Putamen (tissue), 1 donor: ENCODE data around the gene ATF6.

Source experiments
- DNase-seq: peaks from one replicate; pipeline ENCODE4 v3.0.0-alpha.2; 2016; ENCODE audit warnings: low spot score

ATF6 gene

DNA sequence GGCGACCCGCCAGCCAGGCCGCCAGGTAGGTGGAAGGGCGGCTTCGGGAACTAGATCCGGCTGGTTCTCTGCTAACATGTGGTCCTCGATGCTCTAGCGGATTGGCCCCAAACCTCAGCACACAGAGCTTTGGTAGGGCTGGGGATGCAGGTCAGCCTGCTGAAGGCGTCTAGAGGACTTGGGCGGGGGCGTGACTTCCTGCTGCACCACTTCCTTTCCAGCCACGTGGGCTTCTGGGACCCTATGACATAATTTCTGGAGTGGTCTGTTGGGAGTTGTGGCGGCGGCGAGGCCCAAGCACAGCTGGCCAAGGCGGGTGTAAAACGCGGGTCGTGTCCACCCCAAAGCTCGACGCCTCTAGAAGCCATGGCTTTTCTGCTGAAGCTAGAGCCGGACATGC is 124.5 kb downstream of the ATF6 start:
- DNase-seq, result no peak

DNA sequence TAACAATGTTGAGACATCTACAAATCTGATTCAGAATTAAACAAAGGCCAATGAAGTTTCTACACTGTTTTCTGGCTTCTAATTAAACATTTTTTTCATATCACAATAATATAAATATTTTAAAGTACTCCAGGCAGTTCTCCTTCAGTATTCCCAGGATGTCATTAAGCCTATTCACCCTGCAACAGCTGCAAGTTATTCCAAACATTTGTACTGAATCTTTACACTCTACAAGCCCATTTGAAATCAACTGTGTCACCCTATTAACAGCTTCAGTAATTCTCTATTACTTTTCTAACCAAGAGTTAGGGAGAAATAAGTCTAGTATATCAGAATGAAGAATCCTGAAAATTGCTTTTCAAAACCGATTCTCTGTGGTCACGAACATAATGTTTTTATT is 133.0 kb downstream of the ATF6 start:
- no peak for DNase-seq

DNA sequence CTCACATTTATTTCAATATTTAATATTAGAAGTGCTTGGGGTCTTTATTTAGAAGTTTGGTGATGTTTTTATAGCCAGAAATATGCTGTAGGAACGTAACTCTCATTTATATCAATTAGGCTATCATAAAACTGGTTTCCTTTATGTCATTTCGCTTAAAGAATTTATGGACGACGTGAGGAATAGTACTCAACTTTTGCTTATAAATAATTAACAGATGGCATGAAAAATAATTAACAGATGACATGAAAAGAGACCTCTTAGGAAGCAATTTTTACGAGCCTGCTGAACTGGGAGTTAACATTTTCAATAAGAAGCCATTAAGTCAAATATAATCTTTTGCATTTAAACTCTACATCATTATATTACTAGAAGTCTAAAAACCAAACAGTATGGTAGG is 134.0 kb downstream of the ATF6 start:
- no peak for DNase-seq

DNA sequence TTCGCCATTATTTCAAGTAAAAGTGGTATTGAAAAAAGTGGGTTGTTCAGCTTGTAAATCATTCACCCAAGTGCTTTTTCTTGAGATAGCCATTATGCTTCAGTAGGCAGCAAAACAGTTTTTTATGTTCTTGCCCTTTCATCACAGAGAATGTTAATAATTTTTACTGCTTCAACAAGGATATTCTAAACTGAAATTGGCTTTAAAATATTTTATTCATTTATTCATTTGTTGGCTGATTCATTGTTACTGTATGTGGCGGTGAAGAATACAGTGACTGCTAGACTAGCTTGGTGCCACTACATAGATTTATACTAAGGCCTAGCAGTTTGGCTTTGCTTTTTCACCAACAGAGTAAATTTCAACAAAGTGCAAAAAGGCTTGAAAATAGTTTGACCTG is 136.1 kb downstream of the ATF6 start:
- DNase-seq, result no peak

DNA sequence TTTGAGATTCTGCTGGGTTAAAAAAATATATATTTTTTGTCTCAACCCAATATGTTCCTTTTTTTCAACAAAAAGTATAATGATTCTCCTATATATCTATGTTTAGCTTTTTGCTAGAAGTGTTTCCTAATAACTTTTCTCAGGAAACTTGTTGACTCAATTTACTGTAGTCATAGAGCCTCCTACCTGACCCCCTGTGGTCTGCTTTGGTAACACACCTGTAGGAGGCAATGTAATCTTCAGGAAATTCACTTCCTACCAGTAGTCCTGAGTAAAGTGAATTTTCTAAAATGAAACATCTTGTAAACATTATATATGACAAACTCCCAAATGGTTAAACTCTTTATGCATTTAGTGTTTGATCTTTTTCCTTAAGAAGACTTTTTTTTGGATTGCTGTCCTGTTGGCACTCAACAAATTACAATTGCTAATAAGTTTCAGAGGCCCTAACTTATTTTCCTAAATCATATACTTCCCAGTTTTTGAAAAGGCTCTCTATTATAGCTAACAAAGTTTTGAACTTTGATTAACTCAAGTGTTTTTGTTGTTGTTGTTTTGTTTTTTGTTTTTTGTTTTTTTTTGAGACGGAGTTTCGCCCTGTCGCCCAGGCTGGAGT is 139.3 kb downstream of the ATF6 start:
- DNase-seq, result no peak

DNA sequence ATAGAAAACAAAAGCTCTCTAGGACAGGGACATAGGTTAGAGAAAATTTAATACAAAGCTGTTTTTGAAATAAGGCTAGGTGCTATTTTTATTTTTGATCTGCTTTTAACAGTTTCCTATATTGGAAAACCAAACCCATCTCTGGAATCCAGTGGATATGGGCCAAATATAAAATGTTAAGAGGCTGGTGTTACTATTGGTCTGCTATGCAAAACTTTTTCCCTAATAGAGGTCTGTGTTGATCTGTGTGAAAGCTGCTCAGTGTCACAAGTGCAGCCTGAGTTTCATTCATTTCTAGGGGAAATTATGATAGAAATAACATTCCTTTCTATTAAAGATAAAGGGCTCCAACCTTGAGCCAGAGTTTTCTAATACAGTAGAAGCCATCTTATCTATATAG is 141.1 kb downstream of the ATF6 start:
- no peak for DNase-seq

DNA sequence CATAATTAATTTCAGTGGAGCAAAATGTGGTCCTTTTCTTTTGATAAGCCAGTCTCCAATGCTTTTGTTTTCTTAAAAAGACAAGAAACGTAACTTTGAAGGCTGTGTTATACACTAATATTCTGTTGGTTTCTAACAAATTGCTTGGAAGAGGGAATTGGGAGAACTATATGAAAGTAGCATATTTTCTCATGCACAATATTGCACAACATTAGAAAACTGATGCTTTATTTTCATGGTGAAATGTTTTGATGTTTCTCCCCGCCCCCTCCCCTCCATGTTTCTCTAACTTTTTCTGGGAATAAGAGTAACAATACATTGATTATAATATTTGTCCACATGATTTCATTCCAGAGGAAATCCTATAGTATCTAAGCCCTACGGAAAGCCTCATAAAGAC is 142.1 kb downstream of the ATF6 start:
- no peak for DNase-seq

DNA sequence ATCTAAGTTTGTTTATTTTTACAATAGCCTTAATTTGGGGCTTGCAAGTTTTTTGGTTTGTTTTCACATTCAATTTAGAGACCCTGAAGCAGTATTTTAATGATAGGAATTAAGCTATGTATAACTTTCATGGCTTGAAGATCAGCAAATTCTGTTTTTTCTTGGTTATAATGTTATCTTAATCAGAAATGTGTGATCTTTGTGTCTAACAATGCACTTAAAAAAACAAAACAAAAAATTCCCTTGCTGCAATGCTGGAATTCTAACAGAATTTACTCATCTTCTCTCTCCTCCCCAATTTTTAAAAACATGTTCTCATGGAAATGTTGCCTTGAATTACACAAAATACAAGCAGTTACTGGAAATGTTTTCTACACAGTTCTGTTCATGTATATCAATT is 144.5 kb downstream of the ATF6 start:
- DNase-seq, result no peak

DNA sequence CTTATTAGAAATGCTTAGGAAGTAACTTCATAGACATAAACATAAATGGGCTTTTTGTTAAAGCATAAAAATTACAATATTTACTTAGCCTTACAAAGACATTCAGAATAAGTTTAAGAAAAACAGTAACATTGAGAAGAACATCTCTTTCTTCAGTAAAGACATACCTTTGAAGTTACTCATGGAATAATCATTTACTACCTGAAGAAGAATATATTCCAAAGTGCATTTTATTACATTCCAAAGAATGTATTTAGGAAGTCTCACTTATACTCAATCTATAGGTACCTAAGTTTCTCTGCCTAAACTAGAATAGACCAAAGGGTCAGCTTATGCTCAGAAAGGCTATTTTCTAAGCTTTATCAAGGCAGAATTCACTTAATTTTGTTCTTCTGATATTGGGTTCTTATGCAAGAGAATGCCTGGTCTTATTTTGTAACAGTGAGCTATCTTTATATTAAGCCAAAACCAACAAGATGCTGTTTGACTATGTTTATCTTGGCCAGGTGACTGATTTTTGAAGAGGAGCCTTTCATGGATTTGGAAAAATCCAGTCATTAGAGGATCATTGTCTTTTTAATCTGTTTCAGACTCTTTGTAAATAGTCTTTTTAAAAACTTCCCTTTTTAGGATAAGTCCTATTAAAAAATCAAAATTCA is 147.5 kb downstream of the ATF6 start:
- DNase-seq, result no peak

DNA sequence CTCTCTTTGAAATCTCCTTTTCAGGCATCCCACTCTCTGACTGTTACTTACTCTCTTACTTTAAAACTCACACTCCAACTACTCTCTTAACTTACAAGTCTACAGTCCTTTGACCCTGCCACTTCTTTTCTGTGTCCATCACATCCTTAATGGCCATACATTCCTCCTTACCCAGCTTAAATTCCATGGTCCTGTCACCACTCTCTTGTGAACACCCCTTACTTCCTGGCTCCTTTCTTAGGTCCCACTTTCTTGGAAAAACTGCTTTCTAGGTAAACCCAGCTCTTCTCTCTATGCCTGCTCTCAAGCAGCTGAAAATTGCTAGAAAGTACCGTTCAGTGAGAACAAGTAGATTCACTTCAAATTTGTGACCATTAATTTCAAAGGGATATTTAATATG is 148.5 kb downstream of the ATF6 start:
- no peak for DNase-seq

DNA sequence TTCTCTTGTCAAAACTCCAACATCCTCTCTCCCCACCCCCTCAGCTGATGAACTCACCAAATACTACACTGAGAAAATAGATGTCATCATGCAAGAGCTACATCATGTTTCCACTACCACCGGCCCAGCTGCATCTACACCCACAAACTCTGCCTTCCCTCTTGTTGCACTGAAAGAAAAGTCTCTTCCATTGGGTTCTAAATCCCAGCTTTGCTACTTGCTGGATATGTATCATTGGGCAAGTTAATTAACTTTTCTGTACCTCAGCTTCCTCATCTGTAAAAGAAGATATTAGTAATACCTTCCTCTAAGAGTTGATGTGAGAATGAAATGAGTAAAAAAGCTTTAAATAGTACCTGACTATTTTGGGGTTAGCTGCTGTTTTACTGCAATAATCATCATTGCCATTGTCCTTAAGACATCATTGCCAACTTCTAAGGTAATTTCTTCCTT is 149.0 kb downstream of the ATF6 start:
- no peak for DNase-seq

DNA sequence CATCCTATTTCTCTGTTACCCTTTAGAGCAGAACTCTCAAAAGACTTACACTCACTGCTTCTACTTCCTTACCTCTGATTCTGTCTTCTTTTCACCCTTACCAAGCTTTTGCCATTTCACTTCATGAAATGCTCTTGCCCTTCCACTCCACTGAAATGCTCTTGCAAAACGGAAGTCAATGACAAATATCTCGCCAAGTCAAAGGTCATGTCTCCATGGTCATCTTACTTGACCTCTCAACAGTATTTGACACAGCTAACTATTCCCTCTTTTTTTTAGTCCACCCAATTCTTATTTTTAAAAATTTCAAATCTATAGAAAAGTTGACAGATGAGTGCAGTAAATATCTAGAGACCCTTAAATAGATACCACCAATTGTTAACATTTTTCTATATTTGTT is 149.9 kb downstream of the ATF6 start:
- no peak for DNase-seq

DNA sequence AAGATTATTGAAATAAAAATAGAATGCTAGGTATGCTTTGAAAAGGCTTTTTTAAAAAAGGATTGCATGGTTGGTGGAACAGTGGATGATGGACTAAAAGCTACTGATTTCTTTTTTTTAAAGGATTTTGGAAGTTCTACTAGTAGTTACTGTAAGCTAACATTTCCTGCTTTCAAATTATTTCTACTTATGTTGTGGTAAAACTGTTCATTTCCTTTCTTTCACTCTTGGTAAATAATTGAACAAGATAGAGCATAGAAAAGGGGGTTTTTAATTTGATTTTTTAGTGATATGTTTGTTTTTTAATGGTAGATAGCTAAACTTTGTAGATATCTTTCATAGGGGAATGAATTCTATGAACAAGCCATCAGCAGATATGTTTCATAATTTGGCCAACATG is 153.1 kb downstream of the ATF6 start:
- no peak for DNase-seq

DNA sequence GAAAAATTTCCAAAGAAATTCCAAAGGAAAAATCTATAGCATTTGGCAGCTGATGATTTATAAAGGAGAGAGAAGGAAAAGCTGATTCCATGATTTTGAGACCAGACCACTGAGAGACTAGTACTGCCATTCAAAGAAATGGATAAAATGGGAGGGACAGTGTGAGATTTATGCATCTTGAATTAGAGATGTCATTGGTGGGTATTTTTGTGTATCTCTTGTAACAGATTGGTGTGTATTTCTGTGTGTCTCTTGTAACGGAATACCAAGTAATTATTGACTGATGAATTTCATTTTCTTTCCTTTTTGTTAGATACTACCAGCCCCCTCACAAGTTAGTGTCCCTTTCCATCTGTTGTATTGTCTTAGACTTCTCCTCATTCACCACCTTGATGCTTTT is 155.4 kb downstream of the ATF6 start:
- no peak for DNase-seq

DNA sequence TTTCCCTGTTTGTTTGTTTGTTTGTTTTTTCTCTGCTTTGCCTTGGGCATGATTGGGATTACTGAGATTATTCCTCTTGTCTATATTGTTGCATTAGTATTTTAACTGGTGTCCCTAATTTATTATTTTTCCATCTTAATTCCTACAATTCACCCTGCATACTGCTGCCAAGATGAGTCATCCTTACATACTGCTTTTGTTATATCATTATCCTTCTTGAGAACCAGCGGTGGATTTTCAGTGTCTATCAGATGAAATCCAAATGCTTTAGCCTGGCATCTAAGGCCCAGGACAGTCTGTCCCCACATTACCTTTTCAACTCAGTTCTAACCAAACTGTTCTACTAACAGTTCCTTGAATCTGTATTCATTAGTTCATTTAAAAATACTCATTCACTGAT is 155.9 kb downstream of the ATF6 start:
- no peak for DNase-seq

DNA sequence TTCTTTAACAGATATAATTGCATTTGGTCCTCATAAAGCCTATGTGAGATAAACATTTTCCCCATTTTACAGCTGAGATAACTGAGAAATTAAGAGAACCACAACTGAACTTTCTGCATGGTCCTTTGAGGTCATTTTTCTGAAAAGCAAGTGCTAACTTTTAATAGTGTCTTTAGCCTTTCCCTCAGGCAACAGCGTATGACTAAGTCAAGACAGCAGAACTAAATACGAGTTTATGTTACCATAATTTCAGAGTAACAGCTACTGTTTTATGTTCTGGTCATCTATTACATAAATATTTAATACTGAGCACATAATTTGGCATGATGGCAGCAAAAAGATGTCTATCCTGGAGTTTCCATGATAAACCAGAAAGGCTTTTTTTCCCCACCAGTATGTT is 161.9 kb downstream of the ATF6 start:
- no peak for DNase-seq

DNA sequence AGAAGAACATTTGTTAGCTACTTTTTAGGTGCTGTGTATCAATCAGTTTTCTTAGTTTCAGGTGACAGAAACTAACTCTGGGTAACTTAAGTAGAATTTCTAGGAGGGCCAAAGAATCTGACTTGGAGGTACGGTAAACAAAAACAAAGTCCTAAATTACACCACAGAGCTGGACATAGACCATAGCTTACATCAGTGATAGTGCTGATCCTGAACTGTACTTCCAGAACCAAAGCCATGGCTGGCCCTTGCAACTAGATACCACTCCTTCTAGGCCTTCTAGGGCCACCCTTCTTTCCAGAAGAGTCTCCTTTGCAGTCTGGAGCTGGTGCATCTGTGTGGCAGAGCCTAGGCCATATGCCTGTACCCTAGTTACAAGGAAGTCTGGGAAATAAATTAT is 163.0 kb downstream of the ATF6 start:
- DNase-seq, result no peak

DNA sequence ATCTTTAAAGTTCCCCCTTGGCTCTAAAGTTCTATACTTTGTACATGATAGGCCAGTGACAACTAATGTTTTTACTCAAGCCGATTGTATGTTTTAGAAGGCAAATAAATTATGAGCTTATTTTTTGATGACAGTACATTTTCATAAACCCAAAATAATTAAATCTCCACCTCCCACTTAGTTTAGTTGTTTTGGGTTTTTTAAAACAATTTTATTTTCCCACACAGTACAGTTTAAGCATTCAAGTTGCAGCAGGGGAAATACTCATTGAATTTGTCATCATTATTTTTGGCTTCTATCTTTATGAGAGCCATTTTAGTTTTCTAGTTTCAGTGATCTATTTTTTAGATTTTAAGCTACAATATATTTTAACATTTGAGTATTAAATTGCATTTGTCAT is 163.9 kb downstream of the ATF6 start:
- no peak for DNase-seq

DNA sequence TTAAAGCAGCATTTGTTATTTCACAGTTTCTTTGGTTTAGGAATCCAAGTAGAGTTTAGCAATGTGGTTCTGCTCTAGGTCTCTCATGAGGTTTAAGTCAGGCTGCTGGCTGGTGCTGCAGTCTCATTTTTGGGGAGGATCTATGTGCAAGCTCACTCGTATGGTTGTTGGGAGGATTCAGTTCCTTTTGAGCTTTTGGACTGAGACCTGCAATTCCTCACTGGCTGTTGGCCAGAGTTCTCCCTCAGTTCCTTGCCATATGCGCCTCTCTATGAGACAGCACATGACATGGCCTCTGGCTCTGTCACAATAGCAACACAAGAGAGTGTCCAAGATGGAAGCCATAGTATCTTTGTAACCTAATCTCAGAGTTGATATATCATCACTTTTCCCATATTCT is 166.5 kb downstream of the ATF6 start:
- no peak for DNase-seq

DNA sequence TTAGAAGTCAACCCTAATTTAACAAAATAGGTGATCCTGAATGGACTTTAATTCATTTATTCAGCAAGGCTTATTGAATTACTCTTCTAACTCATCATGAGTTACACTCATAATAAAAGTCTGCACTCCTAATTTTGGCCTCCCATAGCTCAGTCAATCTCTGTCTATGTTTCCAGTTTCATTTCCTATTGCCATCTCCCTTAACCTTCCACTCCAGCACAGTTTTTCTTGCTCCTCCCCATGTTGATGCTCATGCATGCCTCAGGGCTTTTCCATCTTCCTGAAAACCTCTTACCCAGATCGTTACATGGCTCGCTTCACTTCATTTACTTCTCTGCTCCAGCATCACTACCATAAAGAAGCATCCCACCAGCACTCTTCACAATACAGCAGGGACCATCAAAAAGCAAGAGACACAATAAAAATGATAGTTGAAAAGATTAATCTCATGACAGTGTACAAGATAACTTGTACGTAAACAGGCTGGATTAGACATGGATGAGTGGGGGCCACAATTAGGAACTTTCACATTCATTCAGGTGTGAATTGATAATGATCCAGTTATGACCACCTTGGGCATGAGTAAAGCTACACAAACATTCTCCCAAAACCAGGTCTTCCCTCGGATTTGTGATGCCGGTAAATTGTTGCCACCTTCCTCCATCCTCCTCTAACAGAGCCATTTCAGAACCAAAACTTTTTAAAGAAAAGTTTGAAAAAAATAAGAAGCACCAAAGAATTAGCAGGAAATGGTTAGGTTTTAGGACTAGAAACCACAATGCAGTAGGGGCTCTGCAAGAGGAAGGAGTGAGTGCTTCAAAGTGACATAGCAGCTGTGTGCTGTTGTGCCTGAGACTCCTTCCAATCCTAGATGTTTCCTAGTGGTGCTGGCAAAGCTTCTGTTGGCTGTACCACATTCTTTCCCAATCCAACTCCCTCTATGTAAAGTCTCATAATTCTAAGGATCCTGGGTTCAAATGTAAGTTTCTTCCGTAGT is 167.8 kb downstream of the ATF6 start:
- no peak for DNase-seq

DNA sequence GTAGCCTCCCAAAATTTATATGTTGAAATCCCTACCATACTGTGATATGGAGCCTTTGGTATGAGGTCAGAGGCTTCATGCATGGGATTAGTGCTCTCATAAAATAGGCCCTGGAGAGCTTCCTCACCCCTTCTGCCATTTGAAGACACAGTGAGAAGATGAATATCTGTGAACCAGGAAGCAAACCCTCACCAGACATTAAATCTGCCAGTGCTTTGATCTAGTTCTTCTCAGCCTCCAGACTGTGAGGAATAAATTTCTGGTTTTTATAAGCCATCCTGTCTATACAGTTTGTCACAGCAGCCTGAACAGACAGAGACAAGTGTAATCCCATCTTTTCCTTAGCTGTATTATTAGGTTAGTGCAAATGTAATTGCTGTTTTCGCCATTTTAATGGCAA is 169.1 kb downstream of the ATF6 start:
- no peak for DNase-seq

DNA sequence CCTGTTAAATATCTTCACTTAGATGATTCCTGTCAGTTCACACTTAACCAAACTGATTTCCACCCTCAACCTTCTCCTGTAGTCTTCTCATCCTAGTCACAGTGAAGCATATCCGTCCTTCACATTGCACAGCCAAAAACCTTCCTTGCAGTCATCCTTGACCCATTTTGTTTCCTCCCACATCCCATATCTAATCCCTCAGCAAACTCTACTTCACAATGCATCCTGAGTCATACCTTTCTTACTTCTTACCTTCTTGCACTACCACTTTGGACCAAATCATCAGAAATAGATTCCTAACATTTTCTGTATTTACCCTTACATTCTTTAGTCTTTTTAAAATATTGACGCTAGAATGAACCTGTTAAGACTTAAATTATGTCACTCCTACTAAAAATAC is 170.7 kb downstream of the ATF6 start:
- no peak for DNase-seq
